Stimulated activated CD4-positive, alpha-beta T cell treated with anti-CD3 and anti-CD28 coated beads, TNF-alpha, amount 100 ng/mL, for 48 hours (primary cell): ENCODE measurements around the gene KRTAP12-3.

Experiments
- DNase-seq, 3 donors: peaks; one replicate each; pipeline ENCODE4 v3.0.0-alpha.2; 2020; ENCODE audit warnings: low read depth in 3 of 3

KRTAP12-3 gene

GRCh38 chr21:44702973-44703730 lies 45.4 kb downstream of the KRTAP12-3 start:
- DNase-seq = no peak

- DNase-seq = no peak
Observed at GRCh38 chr21:44703731-44704635, 46.3 kb downstream of the KRTAP12-3 start.

- no peak for DNase-seq
Observed at GRCh38 chr21:44704636-44705001, 46.9 kb downstream of the KRTAP12-3 start.

- DNase-seq = no peak
Observed at GRCh38 chr21:44706026-44706705, 48.4 kb downstream of the KRTAP12-3 start.

- DNase-seq = no peak
Observed at GRCh38 chr21:44706706-44707581, 49.2 kb downstream of the KRTAP12-3 start.
